ENCODE data around the gene SYT9. TPM values are rescaled to one million over a fixed set of nuclear protein-coding genes. Genes with fewer than 3 reads are reported as not detected.

Gene SYT9
- total and polyA plus RNA-seq, 9 of the 15 experiments (the other 6 are each of a cell fraction or from before 2014, with no cell fraction given), result 0.01 TPM; not detected in 8

DNA sequence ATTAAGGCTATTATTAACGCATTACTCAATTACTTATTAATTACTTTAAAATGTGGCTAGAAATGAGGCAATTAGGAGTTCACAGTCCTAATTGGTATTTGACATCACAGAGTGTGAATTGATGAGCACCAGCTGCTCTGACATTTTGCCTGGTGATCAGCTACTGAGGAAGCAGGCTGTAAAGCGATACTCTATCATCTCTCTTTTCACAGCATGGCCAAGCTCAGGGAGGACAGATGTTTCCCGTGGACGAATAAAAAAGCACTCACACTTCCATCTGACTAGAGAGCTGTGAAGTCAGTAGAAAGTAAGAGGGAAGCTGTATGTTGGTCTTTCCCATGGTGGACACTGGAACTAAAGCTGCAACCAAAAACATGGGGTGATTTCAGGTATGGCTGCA is 29.1 kb upstream of the SYT9 start:
- H3K4me1 ChIP-seq (replicated peaks in 1 of 2; ENCODE audit: control insufficient read depth in 2 of 2, insufficient read depth in 2 of 2, low read length in 2 of 2), result no peaks in the 10 kb centered on the region
- H2AFZ ChIP-seq (ENCODE audit: low read depth, low read length), result no peak overlapping the region
- H3K27me3 ChIP-seq (ENCODE audit: control insufficient read depth in 2 of 2, insufficient read depth in 2 of 2, low read length in 2 of 2), result no peaks in the 10 kb centered on the region
- CTCF ChIA-PET (ENCODE audit: low intra/inter-chr PET ratio), result no interaction called here
- POLR2A ChIA-PET, result no interaction called here
- BruUV-seq (replicated peaks), result no TSS peak
- no peak overlapping the region for H3K4me2 ChIP-seq (ENCODE audit: insufficient read depth, low read length)
- intact Hi-C loops (cut with micrococcal nuclease) (no loop called here), in situ Hi-C loops (cut with MboI) (no loop called here)
- no peak overlapping the region for H3K9ac ChIP-seq (ENCODE audit: insufficient read depth in 1 of 2, low read depth in 2 of 2, low read length in 2 of 2)
- H4K20me1 ChIP-seq (replicated peaks; ENCODE audit: control insufficient read depth, insufficient read depth, low read length), result no peaks in the 10 kb centered on the region
- FAIRE-seq (no peak), DNase-seq (ENCODE audit: extremely low read depth in 1 of 4, low spot score in 3 of 4) (no peak), ATAC-seq (no peak)
- H3K4me3 ChIP-seq, result no peak overlapping the region
- no peaks in the 10 kb centered on the region for H3K9me3 ChIP-seq (replicated peaks; ENCODE audit: control insufficient read depth, insufficient read depth, low read depth, low read length)
- WGBS (ENCODE audit: insufficient coverage, low coverage, missing lambda C conversion rate), result 0% methylated on average over 4 of the region's 4 CpGs
- TF ChIP-seq, protein P1, sequence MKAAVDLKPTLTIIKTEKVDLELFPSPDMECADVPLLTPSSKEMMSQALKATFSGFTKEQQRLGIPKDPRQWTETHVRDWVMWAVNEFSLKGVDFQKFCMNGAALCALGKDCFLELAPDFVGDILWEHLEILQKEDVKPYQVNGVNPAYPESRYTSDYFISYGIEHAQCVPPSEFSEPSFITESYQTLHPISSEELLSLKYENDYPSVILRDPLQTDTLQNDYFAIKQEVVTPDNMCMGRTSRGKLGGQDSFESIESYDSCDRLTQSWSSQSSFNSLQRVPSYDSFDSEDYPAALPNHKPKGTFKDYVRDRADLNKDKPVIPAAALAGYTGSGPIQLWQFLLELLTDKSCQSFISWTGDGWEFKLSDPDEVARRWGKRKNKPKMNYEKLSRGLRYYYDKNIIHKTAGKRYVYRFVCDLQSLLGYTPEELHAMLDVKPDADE (conservative IDR thresholded peaks at IDR 0.05; ENCODE audit: control insufficient read depth, low read depth, low read length), result no peak
- no peak for TF ChIP-seq BRD4 (IDR thresholded peaks at IDR 0.05)
- TF ChIP-seq RBM17 (IDR thresholded peaks at IDR 0.05; ENCODE audit: borderline replicate concordance, low read depth, low read length), result no peak
- no peak for TF ChIP-seq DNMT1 (IDR thresholded peaks at IDR 0.05)
- TF ChIP-seq, protein P2, sequence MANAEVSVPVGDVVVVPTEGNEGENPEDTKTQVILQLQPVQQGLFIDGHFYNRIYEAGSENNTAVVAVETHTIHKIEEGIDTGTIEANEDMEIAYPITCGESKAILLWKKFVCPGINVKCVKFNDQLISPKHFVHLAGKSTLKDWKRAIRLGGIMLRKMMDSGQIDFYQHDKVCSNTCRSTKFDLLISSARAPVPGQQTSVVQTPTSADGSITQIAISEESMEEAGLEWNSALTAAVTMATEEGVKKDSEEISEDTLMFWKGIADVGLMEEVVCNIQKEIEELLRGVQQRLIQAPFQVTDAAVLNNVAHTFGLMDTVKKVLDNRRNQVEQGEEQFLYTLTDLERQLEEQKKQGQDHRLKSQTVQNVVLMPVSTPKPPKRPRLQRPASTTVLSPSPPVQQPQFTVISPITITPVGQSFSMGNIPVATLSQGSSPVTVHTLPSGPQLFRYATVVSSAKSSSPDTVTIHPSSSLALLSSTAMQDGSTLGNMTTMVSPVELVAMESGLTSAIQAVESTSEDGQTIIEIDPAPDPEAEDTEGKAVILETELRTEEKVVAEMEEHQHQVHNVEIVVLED (CRISPR knock-in tag; IDR thresholded peaks at IDR 0.05), result no peak
- TF ChIP-seq ZBED1 (IDR thresholded peaks at IDR 0.05), result no peak
- TF ChIP-seq, protein P3, sequence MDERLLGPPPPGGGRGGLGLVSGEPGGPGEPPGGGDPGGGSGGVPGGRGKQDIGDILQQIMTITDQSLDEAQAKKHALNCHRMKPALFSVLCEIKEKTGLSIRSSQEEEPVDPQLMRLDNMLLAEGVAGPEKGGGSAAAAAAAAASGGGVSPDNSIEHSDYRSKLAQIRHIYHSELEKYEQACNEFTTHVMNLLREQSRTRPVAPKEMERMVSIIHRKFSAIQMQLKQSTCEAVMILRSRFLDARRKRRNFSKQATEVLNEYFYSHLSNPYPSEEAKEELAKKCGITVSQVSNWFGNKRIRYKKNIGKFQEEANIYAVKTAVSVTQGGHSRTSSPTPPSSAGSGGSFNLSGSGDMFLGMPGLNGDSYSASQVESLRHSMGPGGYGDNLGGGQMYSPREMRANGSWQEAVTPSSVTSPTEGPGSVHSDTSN (CRISPR knock-in tag; IDR thresholded peaks at IDR 0.05; ENCODE audit: low read depth), result no peak
- TF ChIP-seq, protein P3 (tag; conservative IDR thresholded peaks at IDR 0.05; ENCODE audit: low read depth), result no peak
- no peak for TF ChIP-seq SRSF9 (IDR thresholded peaks at IDR 0.05; ENCODE audit: borderline replicate concordance, low read depth, low read length)
- no peak for TF ChIP-seq PHTF2 (CRISPR knock-in tag; IDR thresholded peaks at IDR 0.05)
- TF ChIP-seq FOXK1 (CRISPR knock-in tag; IDR thresholded peaks at IDR 0.05; ENCODE audit: borderline replicate concordance), result no peak
- TF ChIP-seq CAMTA2 (CRISPR knock-in tag; conservative IDR thresholded peaks at IDR 0.05), result no peak
- TF ChIP-seq, protein P4, sequence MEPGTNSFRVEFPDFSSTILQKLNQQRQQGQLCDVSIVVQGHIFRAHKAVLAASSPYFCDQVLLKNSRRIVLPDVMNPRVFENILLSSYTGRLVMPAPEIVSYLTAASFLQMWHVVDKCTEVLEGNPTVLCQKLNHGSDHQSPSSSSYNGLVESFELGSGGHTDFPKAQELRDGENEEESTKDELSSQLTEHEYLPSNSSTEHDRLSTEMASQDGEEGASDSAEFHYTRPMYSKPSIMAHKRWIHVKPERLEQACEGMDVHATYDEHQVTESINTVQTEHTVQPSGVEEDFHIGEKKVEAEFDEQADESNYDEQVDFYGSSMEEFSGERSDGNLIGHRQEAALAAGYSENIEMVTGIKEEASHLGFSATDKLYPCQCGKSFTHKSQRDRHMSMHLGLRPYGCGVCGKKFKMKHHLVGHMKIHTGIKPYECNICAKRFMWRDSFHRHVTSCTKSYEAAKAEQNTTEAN (CRISPR knock-in tag; IDR thresholded peaks at IDR 0.05), result no peak
- no peak for TF ChIP-seq TGIF2 (CRISPR knock-in tag; IDR thresholded peaks at IDR 0.05)
- no peak overlapping the region for H3K27ac ChIP-seq (ENCODE audit: extremely low read depth, low read depth, low read length)
- no peaks in the 10 kb centered on the region for H3K79me2 ChIP-seq (ENCODE audit: control insufficient read depth, insufficient read depth, low read length)
- no peaks in the 10 kb centered on the region for H3K9me1 ChIP-seq (ENCODE audit: control insufficient read depth, insufficient read depth, low read length)
- no peaks in the 10 kb centered on the region for H3K36me3 ChIP-seq (ENCODE audit: control insufficient read depth, insufficient read depth, low read length)
